ENCODE measurements around the gene PLTP.
"Not testable (repeated sequence)": the region's sequence is repeated elsewhere in the genome, so short reads cannot be mapped to it uniquely, and the experiment has no call there.

Gene PLTP, protein sequence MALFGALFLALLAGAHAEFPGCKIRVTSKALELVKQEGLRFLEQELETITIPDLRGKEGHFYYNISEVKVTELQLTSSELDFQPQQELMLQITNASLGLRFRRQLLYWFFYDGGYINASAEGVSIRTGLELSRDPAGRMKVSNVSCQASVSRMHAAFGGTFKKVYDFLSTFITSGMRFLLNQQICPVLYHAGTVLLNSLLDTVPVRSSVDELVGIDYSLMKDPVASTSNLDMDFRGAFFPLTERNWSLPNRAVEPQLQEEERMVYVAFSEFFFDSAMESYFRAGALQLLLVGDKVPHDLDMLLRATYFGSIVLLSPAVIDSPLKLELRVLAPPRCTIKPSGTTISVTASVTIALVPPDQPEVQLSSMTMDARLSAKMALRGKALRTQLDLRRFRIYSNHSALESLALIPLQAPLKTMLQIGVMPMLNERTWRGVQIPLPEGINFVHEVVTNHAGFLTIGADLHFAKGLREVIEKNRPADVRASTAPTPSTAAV

DNA sequence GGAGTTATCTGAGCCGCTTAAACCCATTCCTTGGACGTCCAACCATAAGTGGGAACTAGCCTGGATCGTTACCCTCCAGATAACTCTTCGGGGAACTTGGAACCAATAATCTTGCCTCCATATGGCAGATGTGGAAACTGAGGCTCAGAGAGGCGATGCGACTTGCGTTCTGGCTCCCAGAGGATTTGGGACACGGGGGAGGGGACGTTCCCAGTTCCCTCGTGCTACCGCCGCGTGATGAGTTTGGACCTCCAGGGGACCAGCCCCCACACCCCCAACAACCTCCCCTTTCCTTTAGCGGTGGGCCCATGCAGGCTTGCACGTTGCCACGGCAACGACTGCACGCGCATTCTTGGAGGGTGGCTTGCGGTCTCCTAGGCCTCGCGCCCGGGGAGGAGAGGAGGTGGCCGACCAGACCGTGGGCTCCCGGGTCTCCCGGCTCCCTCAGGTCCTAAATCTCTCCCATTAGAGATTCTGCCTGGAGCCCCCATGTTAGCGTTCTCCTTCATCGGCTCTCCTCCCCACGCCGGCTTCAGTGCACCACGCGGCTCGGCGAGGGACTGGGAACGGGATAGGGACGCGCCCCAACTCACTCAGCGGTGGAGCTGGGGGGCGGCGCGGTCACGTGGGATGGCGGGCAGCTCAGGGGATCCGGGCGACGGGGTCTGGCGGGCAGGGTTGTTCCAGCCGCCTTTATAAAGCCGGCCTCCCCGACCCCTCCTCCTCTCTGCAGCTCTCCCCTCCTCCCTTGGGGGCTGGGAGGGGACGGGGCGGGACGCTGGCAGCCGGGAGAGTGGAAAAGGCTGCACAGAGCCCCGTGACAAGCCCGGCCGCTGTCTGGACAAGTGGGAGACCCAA, at the start of gene PLTP:
Gene PLTP, minus strand, starts transcription at position 670 of the 858 bp plus-strand sequence. CDS start 703 bp downstream, outside the sequence.
- DNase-seq (ENCODE audit: low read depth in 2 of 2) = no peak

DNA sequence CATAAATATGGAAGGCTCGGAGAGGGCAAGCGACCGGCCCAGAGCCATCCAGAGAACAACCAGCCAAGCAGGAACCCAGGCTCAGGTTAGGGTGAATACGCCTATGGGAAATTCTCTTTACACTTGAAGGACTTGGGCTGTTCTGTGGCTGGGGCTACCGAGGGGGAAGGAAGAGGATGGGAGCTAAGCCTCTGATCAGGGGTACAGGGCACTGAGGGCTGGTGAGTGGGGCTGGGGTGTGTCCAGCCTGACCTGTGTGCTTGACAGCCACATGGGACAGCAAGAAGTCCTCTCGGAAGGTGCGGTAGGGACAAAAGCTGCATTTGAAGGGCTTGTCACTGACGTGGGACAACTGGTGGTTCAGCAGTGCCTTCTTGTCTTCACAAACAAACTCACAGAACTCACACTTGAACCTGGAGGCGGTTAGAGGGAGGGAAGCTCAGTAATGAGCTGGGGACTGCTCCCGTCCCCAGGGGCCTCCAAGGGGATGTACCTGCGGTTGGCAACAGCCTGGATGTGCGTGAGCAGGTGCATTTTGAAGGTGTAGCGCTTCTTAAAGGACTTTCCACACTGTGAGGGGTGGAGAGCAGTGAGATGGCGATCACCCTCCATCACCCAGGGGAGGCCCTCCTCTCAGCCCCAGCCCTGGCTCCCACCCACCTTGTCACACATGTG, 48.1 kb upstream of the PLTP start:
- DNase-seq (ENCODE audit: low read depth in 2 of 2) = no peak

DNA sequence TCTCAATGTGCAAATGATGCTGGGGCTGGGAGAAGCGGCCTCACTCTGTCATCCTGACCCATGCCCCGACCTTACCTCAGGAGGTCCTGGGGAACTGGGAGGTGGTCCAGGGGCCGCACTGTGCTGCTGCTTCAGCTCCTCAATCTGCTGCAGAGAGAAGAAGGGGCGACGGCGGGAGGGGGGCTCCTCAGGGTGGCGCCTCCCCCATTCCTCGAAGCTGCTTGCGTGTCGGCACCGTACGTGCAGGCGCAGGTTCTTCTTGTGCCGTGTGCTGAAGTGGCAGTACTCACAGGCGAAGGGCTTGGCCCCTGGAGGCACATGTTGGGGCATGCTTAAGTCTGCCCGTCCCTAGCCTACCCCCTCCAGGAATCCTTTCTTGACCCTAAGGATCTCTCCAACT, 47.2 kb upstream of the PLTP start:
- no peak for DNase-seq (ENCODE audit: low read depth in 2 of 2)

DNA sequence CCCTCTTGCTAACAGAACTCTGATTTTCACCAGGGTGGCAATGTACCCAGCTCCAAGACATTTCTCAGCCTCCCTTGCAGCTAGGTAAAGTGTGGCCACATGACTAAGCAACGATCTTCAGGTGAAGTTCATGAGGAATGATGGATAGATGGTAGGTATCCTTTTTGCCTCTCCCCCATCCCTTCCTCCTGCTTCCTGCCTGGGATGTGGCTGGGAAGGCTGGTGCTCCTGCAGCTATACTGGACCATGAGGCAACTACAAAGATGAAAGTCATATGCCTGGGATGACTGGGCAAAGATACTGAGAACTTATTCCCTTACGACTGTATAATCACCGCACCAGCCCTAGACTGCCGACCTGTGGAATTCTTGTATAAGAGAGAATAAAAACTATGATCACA, 46.6 kb upstream of the PLTP start:
- no peak for DNase-seq (ENCODE audit: low read depth in 2 of 2)

DNA sequence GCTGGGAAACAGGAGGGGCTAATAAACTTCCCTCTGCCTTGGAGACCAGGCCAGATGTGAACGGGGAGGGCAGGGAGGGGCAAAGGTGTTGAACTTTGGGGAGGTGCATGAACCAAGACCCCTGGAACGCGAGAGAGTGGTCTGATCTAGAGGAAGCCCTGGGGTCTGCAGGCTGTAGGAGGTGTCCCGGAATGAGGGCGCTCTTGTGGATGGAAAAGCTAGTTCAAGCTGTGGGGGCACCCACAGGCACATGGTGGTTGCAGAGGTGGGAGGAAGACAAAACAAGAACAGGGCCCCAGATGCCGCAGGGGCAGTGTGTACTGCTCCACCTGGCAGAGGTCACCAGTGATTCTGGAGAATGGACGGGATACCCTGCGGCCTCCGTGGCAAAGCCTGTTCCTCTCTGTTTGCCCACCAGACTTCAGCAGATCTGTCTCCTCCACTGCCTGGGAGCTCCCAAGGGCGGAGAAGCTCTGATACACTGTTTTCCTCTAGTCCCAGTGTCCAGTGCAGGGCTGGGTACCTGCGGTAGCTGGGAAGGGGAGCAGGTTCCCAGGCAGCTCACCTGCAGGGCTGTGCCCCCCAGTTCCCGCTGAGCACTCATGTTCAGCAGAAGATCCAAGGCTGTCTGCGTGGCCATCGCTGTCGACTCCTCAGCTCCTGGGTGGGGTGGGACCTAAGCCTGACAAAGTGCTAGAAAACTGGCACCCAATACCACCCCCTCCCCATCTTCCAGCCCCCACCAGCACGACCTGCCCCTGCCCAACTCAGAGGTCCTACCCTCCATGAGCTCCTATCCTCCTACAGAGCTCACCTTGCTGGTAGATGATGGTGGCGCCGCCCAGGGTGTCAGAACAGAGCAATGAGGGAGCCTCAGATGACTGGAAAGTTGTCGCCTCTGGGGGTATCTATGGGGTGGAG, 45.3 kb upstream of the PLTP start:
- no peak for DNase-seq (ENCODE audit: low read depth in 2 of 2)

DNA sequence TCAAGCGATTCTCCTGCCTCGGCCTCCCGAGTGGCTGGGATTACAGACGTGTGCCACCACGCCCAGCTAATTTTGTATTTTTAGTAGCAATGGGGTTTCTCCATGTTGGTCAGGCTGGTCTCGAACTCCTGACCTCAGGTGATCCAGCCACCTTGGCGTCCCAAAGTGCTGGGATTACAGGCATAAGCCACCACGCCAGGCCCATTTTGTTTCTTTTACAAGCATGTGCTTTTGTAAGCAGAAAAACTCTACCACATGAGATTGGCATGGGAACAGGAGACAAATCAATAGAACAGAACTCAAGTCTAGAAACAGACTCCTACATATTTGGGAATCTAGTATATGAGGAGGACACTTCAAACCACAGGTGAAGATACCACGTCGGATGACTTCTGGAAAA, 44.4 kb upstream of the PLTP start:
- not testable (repeated sequence) for DNase-seq (ENCODE audit: low read depth in 2 of 2)

DNA sequence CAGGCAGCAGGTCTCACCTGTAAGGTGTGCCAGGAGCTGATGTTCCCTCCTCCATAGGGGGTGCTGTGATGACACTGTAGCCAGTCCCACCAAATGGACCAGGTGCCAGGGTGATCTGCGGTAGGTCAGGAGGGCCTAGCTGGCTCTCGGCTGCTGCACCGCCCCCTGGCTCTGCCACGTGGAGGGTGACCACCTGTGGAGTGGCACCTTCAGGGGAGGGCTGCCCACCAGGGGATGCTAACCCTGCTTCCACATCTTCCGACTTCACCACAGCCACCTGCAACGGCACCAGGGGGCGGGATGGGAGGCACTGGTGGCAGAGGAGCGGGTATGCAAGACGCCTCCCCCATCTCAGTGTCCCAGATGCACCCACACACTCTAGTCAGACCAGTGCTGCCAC, 41.7 kb upstream of the PLTP start:
- no peak for DNase-seq (ENCODE audit: low read depth in 2 of 2)

DNA sequence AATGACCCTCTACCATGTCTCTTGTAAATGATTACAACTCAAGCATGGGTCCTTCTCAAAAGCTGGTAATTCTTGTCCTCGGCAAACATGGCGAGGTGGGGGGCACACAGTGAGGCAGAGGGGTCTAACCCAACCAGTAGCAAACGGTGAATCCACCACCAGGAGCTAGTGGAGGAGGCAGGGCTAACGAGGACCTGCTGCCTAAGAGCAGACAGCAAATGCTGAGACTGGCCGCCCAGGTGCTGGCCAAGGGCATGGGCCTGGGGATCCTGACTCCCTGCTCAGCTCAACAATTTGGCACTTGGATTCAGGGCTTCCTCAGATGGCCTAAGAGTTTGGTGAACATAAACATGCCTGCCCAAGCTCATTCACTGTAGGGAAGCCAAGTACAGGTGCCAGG, 40.9 kb upstream of the PLTP start:
- DNase-seq (ENCODE audit: low read depth in 2 of 2) = no peak

DNA sequence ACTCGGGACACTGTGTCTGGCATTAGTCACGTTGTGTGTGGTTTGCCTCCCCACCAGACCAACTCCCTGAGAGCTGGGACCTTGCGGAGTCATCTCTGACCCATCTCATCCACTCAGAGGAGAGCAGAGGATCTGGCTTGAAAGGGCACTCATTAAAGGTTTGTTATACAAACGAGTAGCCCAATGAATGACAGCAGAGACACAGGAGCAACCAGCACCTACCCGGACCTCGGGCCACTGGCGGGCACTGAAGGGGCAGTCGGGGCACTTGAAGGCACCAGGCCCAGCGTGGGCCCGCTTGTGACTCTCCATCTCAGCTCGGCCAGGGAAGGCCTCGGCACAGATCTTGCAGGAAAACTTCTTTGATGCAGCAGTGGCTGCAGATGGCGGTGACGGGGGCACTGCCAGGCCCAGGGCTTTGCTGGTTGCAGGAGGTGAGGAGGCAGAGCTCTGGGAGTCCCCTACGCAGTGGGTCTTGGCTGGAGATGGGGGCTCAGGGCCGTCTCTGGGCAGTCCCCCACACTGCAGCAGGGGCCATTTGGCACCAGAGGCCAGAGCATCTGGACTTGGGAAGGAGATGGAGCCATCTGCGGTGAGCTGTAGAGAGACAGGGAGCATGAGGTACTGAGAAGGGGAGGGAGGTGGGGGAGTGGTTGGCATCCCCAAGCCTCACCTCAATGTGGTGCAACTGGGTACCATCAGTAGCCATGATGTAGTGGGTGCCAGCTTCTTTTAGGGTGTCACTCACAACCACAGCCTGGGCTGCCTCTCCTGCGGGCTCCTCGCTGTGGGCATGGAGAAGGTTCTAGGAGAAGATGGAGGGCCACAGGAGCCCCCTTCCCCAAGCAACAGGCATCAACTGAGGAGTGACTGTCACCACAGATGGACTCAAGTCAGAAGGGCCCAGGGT, 40.2 kb upstream of the PLTP start:
- no peak for DNase-seq (ENCODE audit: low read depth in 2 of 2)

DNA sequence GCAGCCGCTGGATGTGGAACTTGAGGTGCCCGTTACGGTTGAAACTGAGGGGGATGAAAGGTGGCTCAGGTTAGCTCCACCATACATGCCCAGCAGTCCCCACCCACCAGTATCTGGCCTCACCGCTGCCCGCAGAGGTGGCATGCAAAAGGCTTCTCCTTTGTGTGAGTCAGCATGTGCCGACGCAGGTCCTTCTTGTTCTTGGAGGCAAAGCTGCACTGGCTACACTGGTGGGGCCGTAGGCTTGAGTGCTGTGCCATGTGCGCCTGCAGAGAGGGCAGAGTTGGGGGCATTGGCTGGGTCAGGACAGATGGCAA, 38.3 kb upstream of the PLTP start:
- no peak for DNase-seq (ENCODE audit: low read depth in 2 of 2)

DNA sequence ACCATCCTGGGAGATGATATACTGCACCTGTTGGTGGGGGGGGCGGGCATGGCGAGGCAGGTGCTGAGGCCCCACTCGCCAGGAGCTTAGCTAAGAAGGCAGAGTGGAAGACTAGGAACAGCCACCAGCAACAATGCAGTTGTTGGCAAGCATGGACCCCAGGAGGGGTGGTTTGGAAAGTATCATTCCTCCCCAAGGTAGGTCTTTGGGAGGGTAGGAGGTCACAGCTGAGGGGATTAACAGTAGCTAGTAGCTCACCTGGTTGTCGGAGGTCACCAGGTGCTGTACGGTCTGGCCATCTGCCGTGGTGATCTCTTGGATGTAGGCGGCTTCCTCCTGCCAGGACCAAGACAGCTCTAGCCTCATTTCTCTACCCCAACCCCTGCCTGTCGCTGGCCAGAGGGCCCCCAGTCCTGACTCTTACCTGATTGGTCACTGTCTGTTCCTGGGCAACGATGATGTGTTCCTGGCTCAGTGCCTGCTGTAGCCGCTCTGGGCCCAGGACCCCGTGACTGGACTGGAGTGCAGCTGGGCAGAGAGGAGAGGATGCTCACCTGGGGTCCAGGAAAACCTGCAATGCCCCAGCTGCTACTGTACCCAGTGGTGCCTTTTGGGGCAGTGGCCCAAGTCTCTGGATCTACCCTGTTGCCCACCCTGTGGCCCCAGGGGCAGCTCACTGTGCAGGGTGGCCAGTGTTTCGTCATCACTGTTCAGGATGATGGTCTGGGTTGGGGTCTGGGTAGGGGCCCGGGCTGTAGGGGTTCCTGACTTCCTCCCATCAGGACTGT, 37.8 kb upstream of the PLTP start:
- no peak for DNase-seq (ENCODE audit: low read depth in 2 of 2)

DNA sequence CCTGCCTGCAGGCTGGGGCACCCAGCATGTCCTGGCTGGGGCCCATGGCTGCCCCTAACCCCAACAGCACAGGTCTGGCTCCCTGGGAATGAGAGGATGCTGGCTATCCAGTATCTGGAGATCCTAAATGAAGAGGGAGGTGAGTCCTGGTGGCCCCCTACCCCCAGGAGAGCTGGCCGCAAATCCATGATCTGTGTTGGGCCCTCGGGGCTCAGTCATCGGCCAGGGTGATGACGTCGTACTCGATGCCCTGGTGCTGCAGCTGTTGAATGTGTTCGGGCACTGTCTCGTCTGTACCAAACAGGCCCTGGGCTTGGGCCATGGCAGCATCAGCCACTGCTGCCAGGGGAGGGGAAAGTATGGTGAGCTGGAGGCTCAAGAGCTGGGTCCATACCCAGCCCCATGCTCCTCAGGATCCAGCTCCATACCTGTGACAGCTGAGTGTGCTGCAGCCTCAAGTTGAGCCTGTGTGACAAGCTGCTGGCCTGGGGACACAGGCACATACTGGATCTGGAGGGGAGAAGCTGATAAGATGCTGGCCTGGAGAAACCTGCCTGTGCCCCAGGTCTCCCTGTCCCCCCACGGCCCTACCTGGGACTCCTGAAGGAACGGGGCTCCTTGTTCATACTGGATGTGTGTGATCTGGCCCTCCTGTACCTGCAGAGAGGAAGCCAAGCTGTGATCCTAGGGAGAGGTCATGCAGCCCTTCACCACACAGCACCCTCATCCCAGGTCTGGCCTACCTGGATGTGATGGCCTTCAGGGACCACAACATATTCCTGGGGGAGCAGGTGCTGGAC, 37.0 kb upstream of the PLTP start:
- DNase-seq (ENCODE audit: low read depth in 2 of 2) = no peak

DNA sequence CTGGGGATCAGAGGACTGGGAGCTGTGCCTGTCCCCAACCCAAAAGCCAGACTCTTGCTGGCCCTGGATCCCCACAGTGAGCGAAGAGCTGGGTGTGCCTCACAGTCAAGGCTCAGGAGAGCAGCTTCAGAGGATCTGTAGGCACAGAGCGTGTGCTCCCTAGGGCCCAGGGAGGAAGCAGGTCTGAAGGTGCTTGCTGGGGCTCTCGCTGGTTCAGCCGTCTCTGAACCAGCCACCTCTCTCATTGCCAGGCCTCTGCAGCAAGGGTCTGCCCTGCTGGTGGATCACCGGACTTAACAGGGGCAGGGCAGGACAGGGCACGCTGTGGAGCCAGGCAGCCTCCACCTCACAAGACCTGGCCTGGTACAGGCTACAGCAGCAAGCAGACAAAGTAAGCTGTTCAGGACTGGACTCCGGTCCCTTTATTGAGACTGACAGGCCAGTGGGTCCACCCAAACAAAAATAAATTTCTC, 36.3 kb upstream of the PLTP start:
- DNase-seq (ENCODE audit: low read depth in 2 of 2) = no peak

DNA sequence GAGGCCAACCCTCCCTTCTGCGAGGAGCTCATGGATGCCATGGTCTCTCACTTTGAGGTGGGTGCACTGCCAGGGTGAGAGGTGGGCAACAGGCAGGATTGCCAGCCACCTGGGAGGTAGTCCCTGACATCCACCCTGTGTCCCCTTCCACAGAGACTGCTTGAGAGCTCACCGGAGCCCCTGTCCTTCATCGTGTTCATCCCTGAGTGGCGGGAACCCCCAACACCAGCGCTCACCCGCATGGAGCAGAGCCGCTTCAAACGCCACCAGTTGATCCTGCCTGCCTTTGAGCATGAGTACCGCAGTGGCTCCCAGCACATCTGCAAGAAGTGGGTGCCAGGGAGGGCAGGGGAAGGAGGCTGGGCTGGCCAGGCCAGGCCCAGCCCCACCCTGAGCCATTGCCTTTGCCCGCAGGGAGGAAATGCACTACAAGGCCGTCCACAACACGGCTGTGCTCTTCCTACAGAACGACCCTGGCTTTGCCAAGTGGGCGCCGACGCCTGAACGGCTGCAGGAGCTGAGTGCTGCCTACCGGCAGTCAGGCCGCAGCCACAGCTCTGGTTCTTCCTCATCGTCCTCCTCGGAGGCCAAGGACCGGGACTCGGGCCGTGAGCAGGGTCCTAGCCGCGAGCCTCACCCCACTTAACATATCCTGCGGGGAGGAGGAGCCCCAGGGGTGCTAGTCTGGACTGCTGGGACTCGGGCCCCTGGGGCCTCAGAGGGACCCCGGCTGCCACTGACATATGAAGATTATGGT, 35.3 kb upstream of the PLTP start:
- no peak for DNase-seq (ENCODE audit: low read depth in 2 of 2)

DNA sequence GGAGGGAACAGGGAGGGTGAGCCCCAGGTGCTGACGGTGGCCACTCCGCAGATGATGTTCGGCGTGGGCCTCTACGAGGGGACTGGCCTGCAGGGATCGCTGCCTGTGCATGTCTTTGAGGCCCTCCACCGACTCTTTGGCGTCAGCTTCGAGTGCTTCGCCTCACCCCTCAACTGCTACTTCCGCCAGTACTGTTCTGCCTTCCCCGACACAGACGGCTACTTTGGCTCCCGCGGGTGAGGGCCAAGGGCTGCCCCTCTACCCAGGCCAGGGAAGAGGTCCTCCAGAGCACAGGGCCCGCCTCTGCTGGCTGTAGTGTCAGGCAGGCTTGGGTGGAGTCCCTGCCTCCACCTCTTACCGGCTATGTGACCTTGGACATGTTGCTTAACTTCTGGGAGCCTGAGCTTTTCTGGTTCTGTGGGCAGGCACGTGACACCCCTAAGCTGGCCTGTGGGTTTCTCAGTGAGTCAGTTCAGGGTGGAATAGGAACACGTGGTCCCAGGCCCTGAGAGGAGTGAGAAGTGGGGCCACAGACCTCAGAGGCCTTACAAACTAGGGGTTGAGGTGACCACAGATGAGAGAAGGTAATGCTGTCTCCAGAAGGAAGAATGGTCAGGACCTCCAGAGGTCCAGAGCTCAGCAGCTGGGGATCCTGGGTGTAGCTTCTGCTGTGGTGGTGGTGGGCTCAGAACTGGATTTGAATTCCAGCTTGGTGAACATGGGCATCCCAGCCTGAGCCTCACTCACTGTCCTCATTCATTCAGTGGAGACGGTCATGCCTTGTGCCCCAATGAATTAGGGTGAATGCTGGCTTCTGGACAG, 34.4 kb upstream of the PLTP start:
- no peak for DNase-seq (ENCODE audit: low read depth in 2 of 2)

DNA sequence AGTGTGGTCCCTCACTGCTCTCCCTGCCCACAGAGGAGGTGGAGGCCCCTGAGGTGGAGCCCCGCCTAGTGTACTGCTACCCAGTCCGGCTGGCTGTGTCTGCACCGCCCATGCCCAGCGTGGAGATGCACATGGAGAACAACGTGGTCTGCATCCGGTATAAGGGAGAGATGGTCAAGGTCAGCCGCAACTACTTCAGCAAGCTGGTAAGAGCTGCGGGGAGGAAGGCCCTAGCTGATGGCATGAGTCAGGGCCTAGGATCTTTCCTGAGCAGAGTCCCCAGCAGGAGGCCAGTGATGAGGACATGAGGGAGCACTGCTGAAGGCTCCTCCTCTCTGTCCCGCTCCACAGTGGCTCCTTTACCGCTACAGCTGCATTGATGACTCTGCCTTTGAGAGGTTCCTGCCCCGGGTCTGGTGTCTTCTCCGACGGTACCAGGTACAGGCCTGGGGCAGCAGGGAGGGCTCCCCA, 33.8 kb upstream of the PLTP start:
- no peak for DNase-seq (ENCODE audit: low read depth in 2 of 2)

Data from stimulated activated CD4-positive, alpha-beta T cell treated with anti-CD3 and anti-CD28 coated beads, Interleukin-1b, Interleukin-23, amount 100 ng/mL, for 1 hour (primary cell).